MM.1S (cell line): ENCODE data around the gene TMEM245.

ENCODE experiments used
- EZH2 ChIP-seq: fragments of 300-600 bp; sonication (generic); optimal IDR thresholded peaks from 2 replicates; pipeline ENCODE3; 2017; ENCODE audit warnings: low read depth, mild to moderate bottlenecking, antibody characterized with exemption, low read length, mixed read lengths
- EZH2phosphoT487 ChIP-seq: fragments of 300-600 bp; sonication (generic); IDR thresholded peaks from 2 replicates; pipeline ENCODE4 v1.6.1; 2018; ENCODE audit warnings: antibody characterized with exemption, low read length
- TF ChIP-seq, protein P1 (sequence below): fragments of 300-600 bp; sonication (generic); IDR thresholded peaks from 2 replicates; pipeline ENCODE4 v1.5.1; 2016; ENCODE audit warnings: antibody characterized with exemption, low read length, mixed read lengths

DNA sequence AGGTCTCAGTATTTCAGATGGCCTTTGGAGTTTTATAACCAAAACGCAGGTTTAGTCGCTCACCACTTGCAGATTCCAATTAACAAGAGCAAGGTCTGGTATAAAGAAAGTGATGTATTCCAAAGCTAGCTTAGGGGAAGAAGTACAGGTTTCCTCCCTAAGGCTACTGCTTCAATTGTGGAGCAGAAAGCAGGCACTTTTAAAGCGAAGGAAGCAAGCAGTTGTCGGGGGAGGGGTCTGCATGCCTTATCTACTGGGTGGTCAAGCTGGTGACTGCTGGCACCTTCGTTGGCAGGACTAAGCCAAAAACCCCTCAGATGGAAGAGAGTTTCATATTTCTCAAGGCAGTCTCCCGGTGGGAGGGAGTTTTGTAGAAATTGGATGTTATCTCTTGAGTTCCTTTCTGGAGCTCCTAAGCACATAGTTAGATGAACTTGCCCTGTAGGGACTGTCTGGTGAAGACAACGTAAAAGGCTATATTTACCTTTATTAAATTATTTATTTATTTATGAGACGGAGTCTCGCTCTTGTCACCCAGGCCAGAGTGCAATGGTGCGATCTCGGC, 1.6 kb upstream of the TMEM245 start:
- TF ChIP-seq EZH2 (no peak), EZH2phosphoT487 (no peak)
- TF ChIP-seq, protein P1, sequence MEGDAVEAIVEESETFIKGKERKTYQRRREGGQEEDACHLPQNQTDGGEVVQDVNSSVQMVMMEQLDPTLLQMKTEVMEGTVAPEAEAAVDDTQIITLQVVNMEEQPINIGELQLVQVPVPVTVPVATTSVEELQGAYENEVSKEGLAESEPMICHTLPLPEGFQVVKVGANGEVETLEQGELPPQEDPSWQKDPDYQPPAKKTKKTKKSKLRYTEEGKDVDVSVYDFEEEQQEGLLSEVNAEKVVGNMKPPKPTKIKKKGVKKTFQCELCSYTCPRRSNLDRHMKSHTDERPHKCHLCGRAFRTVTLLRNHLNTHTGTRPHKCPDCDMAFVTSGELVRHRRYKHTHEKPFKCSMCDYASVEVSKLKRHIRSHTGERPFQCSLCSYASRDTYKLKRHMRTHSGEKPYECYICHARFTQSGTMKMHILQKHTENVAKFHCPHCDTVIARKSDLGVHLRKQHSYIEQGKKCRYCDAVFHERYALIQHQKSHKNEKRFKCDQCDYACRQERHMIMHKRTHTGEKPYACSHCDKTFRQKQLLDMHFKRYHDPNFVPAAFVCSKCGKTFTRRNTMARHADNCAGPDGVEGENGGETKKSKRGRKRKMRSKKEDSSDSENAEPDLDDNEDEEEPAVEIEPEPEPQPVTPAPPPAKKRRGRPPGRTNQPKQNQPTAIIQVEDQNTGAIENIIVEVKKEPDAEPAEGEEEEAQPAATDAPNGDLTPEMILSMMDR, result no peak
